SK-N-SH (cell line): ENCODE data around the gene KRTAP4-9.
"Not testable (repeated sequence)": the region's sequence is repeated elsewhere in the genome, so short reads cannot be mapped to it uniquely, and the experiment has no call there.

Experiments
- FOXM1 ChIP-seq: IDR thresholded peaks from 2 replicates; pipeline ENCODE4 v1.4.0; 2012; ENCODE audit warnings: low read depth, mild to moderate bottlenecking
- JUND ChIP-seq: IDR thresholded peaks from 2 replicates; pipeline ENCODE4 v1.4.0; 2012
- NRF1 ChIP-seq: IDR thresholded peaks from 2 replicates; pipeline ENCODE4 v1.6.1; 2012; ENCODE audit warnings: low read depth, mild to moderate bottlenecking, low read length
- TCF12 ChIP-seq: IDR thresholded peaks from 2 replicates; pipeline ENCODE4 v1.4.0; 2012
- TEAD4 ChIP-seq: IDR thresholded peaks from 2 replicates; pipeline ENCODE4 v1.4.0; 2012; ENCODE audit warnings: mild to moderate bottlenecking, borderline replicate concordance; ENCODE audit not compliant: insufficient read depth
- TF ChIP-seq, protein P1 (sequence below): IDR thresholded peaks from 2 replicates; pipeline ENCODE4 v1.4.0; 2012; ENCODE audit warnings: low read depth, borderline replicate concordance
- TF ChIP-seq, protein P2 (sequence below): fragments of 200-600 bp; sonication (generic); IDR thresholded peaks from 2 replicates; pipeline ENCODE4 v1.6.1; 2017; ENCODE audit warnings: antibody characterized with exemption, mild to moderate bottlenecking, moderate library complexity

- TF ChIP-seq JUND, TCF12, TEAD4, FOXM1, NRF1: not testable (repeated sequence)
- TF ChIP-seq, protein P1, sequence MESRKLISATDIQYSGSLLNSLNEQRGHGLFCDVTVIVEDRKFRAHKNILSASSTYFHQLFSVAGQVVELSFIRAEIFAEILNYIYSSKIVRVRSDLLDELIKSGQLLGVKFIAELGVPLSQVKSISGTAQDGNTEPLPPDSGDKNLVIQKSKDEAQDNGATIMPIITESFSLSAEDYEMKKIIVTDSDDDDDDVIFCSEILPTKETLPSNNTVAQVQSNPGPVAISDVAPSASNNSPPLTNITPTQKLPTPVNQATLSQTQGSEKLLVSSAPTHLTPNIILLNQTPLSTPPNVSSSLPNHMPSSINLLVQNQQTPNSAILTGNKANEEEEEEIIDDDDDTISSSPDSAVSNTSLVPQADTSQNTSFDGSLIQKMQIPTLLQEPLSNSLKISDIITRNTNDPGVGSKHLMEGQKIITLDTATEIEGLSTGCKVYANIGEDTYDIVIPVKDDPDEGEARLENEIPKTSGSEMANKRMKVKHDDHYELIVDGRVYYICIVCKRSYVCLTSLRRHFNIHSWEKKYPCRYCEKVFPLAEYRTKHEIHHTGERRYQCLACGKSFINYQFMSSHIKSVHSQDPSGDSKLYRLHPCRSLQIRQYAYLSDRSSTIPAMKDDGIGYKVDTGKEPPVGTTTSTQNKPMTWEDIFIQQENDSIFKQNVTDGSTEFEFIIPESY, result not testable (repeated sequence)
- TF ChIP-seq, protein P2, sequence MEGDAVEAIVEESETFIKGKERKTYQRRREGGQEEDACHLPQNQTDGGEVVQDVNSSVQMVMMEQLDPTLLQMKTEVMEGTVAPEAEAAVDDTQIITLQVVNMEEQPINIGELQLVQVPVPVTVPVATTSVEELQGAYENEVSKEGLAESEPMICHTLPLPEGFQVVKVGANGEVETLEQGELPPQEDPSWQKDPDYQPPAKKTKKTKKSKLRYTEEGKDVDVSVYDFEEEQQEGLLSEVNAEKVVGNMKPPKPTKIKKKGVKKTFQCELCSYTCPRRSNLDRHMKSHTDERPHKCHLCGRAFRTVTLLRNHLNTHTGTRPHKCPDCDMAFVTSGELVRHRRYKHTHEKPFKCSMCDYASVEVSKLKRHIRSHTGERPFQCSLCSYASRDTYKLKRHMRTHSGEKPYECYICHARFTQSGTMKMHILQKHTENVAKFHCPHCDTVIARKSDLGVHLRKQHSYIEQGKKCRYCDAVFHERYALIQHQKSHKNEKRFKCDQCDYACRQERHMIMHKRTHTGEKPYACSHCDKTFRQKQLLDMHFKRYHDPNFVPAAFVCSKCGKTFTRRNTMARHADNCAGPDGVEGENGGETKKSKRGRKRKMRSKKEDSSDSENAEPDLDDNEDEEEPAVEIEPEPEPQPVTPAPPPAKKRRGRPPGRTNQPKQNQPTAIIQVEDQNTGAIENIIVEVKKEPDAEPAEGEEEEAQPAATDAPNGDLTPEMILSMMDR, result not testable (repeated sequence)
These were observed 18.8 kb downstream of the KRTAP4-9 start, which contains the start of gene KRTAP4-12 for GRCh38 chr17:41123991-41124371.
